OCI-LY1 (cell line): Measurements from ENCODE around the gene SSTR5.

Experiments
- H2AFZ ChIP-seq: fragments of 200-600 bp; sonication (generic), shearing (Covaris generic); 2 replicates; pipeline ENCODE4 v1.6.0; 2014; ENCODE audit warnings: antibody characterized with exemption, mild to moderate bottlenecking, low read length
- H3F3A ChIP-seq: fragments of 200-600 bp; sonication (generic), shearing (Covaris generic); 2 replicates; pipeline ENCODE4 v1.6.0; 2014; ENCODE audit warnings: mild to moderate bottlenecking, antibody characterized with exemption, low read length, moderate library complexity; ENCODE audit not compliant: insufficient read depth
- H3K27ac ChIP-seq: fragments of 200-600 bp; sonication (generic); 2 replicates; pipeline ENCODE4 v1.5.1; 2014; ENCODE audit warnings: low read length, mixed run types, mild to moderate bottlenecking, low read depth; ENCODE audit not compliant: poor library complexity, severe bottlenecking
- H3K27me3 ChIP-seq: fragments of 200-600 bp; sonication (generic); 2 replicates; pipeline ENCODE4 v1.6.0; 2014; ENCODE audit warnings: antibody characterized with exemption, mild to moderate bottlenecking, low read length, moderate library complexity; ENCODE audit not compliant: insufficient read depth
- H3K36me3 ChIP-seq: fragments of 200-600 bp; sonication (generic); 2 replicates; pipeline ENCODE4 v1.6.1; 2014; ENCODE audit warnings: mild to moderate bottlenecking, antibody characterized with exemption, low read length, moderate library complexity, mixed read lengths; ENCODE audit not compliant: insufficient read depth
- H3K4me1 ChIP-seq: fragments of 200-600 bp; sonication (generic); 2 replicates; pipeline ENCODE4 v1.5.1; 2014; ENCODE audit warnings: mild to moderate bottlenecking, low read length, moderate library complexity; ENCODE audit not compliant: insufficient read depth, severe bottlenecking
- H3K4me2 ChIP-seq: fragments of 200-600 bp; sonication (generic), shearing (Covaris generic); 2 replicates; pipeline ENCODE4 v1.6.1; 2014; ENCODE audit warnings: low read length
- H3K4me3 ChIP-seq: fragments of 200-600 bp; sonication (generic); 2 replicates; pipeline ENCODE4 v1.5.1; 2014; ENCODE audit warnings: low read length, low read depth, mild to moderate bottlenecking, mixed read lengths; ENCODE audit not compliant: poor library complexity, severe bottlenecking
- H3K79me2 ChIP-seq: fragments of 200-600 bp; shearing (Covaris generic); 2 replicates; pipeline ENCODE4 v1.6.1; 2016; ENCODE audit warnings: mixed run types, low read length, mixed read lengths; ENCODE audit not compliant: insufficient read depth
- H3K9ac ChIP-seq: fragments of 200-600 bp; sonication (generic), shearing (Covaris generic); 2 replicates; pipeline ENCODE4 v1.6.1; 2014; ENCODE audit warnings: mild to moderate bottlenecking, low read length, mixed read lengths
- H3K9me2 ChIP-seq: fragments of 200-600 bp; sonication (generic), shearing (Covaris generic); 2 replicates; pipeline ENCODE4 v1.6.1; 2014; ENCODE audit warnings: low read depth, mild to moderate bottlenecking, low read length, mixed read lengths
- H3K9me3 ChIP-seq: fragments of 200-600 bp; shearing (Covaris generic); 2 replicates; pipeline ENCODE4 v1.6.1; 2014; ENCODE audit warnings: low read length, mixed read lengths
- H4K20me1 ChIP-seq: fragments of 200-600 bp; sonication (generic), shearing (Covaris generic); 2 replicates; pipeline ENCODE4 v1.6.0; 2016; ENCODE audit warnings: mild to moderate bottlenecking, low read length; ENCODE audit not compliant: insufficient read depth
- EZH2 ChIP-seq: fragments of 200-600 bp; sonication (generic), shearing (Covaris generic); IDR thresholded peaks from 2 replicates; pipeline ENCODE4 v1.8.0; 2017; ENCODE audit warnings: borderline replicate concordance, mixed run types, mild to moderate bottlenecking, antibody characterized with exemption, low read length, moderate library complexity, mixed read lengths
- TF ChIP-seq, protein P1 (sequence below): fragments of 200-600 bp; sonication (generic), shearing (Covaris generic); IDR thresholded peaks from 2 replicates; pipeline ENCODE4 v1.5.1; 2017; ENCODE audit warnings: mild to moderate bottlenecking, antibody characterized with exemption, low read length, moderate library complexity, mixed read lengths

SSTR5 gene

DNA sequence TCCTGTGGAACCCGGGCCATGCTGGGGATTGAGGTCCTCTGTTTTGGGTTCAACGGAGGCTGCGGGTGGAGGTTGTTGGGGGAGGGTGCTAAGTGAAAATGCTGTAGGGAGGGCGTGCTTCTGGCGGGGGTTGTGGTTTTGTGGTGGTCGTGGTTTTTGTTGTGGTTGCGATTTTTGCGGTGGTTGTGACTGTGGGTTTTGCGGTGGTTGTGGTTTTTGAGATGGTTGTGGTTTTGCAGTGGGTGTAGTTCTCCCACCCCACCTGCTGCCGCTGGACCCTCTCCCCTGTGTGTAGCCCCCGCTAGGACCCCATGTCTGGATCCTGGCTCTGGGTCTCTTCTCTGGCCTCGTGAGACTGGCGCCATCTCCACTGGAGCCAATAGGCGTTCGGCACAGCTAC lies 4.9 kb upstream of the SSTR5 start:
- Histone ChIP-seq H3K9ac (no peak overlapping the region), H3K27me3 (no peaks in the 10 kb centered on the region), H2AFZ (no peak overlapping the region), H3K79me2 (no peaks in the 10 kb centered on the region), H3K9me2 (no peaks in the 10 kb centered on the region), H3K4me1 (no peaks in the 10 kb centered on the region), H3K9me3 (no peaks in the 10 kb centered on the region), H3K36me3 (no peaks in the 10 kb centered on the region), H3K4me2 (no peak overlapping the region), H3K27ac (no peak overlapping the region), H3K4me3 (no peak overlapping the region), H3F3A (no peaks in the 10 kb centered on the region), H4K20me1 (no peaks in the 10 kb centered on the region)
- TF ChIP-seq, protein P1, sequence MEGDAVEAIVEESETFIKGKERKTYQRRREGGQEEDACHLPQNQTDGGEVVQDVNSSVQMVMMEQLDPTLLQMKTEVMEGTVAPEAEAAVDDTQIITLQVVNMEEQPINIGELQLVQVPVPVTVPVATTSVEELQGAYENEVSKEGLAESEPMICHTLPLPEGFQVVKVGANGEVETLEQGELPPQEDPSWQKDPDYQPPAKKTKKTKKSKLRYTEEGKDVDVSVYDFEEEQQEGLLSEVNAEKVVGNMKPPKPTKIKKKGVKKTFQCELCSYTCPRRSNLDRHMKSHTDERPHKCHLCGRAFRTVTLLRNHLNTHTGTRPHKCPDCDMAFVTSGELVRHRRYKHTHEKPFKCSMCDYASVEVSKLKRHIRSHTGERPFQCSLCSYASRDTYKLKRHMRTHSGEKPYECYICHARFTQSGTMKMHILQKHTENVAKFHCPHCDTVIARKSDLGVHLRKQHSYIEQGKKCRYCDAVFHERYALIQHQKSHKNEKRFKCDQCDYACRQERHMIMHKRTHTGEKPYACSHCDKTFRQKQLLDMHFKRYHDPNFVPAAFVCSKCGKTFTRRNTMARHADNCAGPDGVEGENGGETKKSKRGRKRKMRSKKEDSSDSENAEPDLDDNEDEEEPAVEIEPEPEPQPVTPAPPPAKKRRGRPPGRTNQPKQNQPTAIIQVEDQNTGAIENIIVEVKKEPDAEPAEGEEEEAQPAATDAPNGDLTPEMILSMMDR = no peak
- TF ChIP-seq EZH2 = no peak

DNA sequence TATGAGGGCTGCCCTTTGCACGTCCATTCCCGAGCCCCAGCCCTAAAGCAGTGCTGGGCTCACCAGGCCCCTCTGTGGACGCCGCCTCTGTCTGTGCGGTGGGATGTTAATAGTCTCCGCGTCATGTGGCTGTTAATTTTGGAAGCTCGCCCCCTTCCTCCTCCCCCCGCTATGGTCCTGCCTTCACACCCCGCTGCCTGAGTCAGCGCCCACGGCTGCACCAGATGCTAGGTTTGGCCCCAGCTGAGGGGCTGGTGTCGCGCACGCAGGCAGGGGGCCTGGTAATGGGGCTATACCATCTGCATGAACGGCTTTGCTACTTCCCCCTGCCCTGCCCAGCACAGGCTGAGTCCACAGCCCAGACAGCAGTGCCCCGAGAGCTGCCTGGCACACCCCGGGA lies 4.1 kb upstream of the SSTR5 start:
- no peaks in the 10 kb centered on the region for H3K9me2 ChIP-seq
- H3K4me1 ChIP-seq = no peaks in the 10 kb centered on the region
- no peak overlapping the region for H2AFZ ChIP-seq
- H3F3A ChIP-seq = no peaks in the 10 kb centered on the region
- no peaks in the 10 kb centered on the region for H3K27me3 ChIP-seq
- H3K36me3 ChIP-seq = no peaks in the 10 kb centered on the region
- TF ChIP-seq EZH2 = no peak
- TF ChIP-seq, protein P1 = no peak
- no peaks in the 10 kb centered on the region for H3K79me2 ChIP-seq
- H3K27ac ChIP-seq = no peak overlapping the region
- H3K9me3 ChIP-seq = no peaks in the 10 kb centered on the region
- no peak overlapping the region for H3K4me2 ChIP-seq
- no peak overlapping the region for H3K9ac ChIP-seq
- H3K4me3 ChIP-seq = no peak overlapping the region
- no peaks in the 10 kb centered on the region for H4K20me1 ChIP-seq

DNA sequence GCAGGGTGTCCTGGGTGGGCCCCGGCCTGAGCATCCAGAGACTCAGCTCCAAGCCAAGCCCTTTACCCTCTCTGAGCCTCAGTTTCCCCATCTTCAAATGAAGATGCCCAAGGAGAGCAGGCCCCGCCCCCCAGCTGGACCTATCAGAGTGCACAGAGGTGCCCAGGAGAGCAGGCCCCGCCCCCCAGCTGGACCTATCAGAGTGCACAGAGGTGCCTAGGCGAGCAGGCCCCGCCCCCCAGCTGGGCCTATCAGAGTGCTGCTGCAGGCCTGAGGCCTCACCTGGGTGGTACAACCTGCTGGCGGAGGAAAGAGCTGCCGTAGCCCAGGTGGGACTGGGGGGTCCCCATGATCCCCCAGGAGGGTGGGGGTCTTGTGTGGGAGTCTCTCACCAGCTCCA lies 3.4 kb upstream of the SSTR5 start:
- no peaks in the 10 kb centered on the region for H3K9me2 ChIP-seq
- no peak overlapping the region for H3K4me2 ChIP-seq
- no peaks in the 10 kb centered on the region for H4K20me1 ChIP-seq
- H3K4me3 ChIP-seq = no peak overlapping the region
- H3F3A ChIP-seq = no peaks in the 10 kb centered on the region
- H3K27ac ChIP-seq = no peak overlapping the region
- no peak overlapping the region for H3K9ac ChIP-seq
- no peak overlapping the region for H2AFZ ChIP-seq
- no peaks in the 10 kb centered on the region for H3K36me3 ChIP-seq
- no peaks in the 10 kb centered on the region for H3K9me3 ChIP-seq
- no peaks in the 10 kb centered on the region for H3K79me2 ChIP-seq
- no peaks in the 10 kb centered on the region for H3K4me1 ChIP-seq
- no peak for TF ChIP-seq EZH2
- TF ChIP-seq, protein P1 = no peak
- H3K27me3 ChIP-seq = no peaks in the 10 kb centered on the region
